ENCODE measurements around the gene INSL3. TPM values are rescaled to one million over a fixed set of nuclear protein-coding genes. Genes with fewer than 3 reads are reported as not detected.
"Not testable (repeated sequence)": the region's sequence is repeated elsewhere in the genome, so short reads cannot be mapped to it uniquely, and the experiment has no call there.

Gene INSL3
- total RNA-seq, 1 donor from 2014 or later: not detected

- DNase-seq (ENCODE audit: low spot score in 2 of 2) (no peak), FAIRE-seq (no peak)
Observed at GRCh38 chr19:17790059-17790780, 31.1 kb downstream of the INSL3 start.

GRCh38 chr19:17788632-17789031, 32.7 kb downstream of the INSL3 start:
- FAIRE-seq (no peak), DNase-seq (ENCODE audit: low spot score in 2 of 2) (no peak)

GRCh38 chr19:17787274-17787913, 33.9 kb downstream of the INSL3 start:
- DNase-seq (ENCODE audit: low spot score in 2 of 2) (no peak), FAIRE-seq (no peak)

GRCh38 chr19:17784201-17785008, 36.9 kb downstream of the INSL3 start:
- peak; percentile 70 to 79 for DNase-seq (ENCODE audit: low spot score in 2 of 2)
- no peak for FAIRE-seq

- DNase-seq (ENCODE audit: low spot score in 2 of 2); FAIRE-seq: not testable (repeated sequence)
Observed at GRCh38 chr19:17783721-17784120, 37.6 kb downstream of the INSL3 start.

GRCh38 chr19:17780781-17781180, 40.5 kb downstream of the INSL3 start:
- no peak for FAIRE-seq

GRCh38 chr19:17778968-17779929, 42.1 kb downstream of the INSL3 start:
- no peak for FAIRE-seq
- peak; percentile 53 to 64 for DNase-seq (ENCODE audit: low spot score in 2 of 2)

More at GRCh38 chr19:17780781-17781180, 40.5 kb downstream of the INSL3 start:
- no peak for DNase-seq (ENCODE audit: low spot score in 2 of 2)

GRCh38 chr19:17778251-17778967, 42.9 kb downstream of the INSL3 start:
- FAIRE-seq (no peak), DNase-seq (ENCODE audit: low spot score in 2 of 2) (peak in 1 of 2 donors; percentile 40)

GRCh38 chr19:17777840-17778239, 43.5 kb downstream of the INSL3 start:
- DNase-seq (ENCODE audit: low spot score in 2 of 2); FAIRE-seq: not testable (repeated sequence)

- no peak for FAIRE-seq
- no peak for DNase-seq (ENCODE audit: low spot score in 2 of 2)
Observed at GRCh38 chr19:17775991-17776803, 45.1 kb downstream of the INSL3 start.

- FAIRE-seq: no peak
- DNase-seq (ENCODE audit: low spot score in 2 of 2): no peak
Observed at GRCh38 chr19:17775245-17775927, 45.9 kb downstream of the INSL3 start.

- DNase-seq (ENCODE audit: low spot score in 2 of 2): no peak
- no peak for FAIRE-seq
Observed at GRCh38 chr19:17772172-17772571, 49.1 kb downstream of the INSL3 start.

- DNase-seq (ENCODE audit: low spot score in 2 of 2) (no peak), FAIRE-seq (no peak)
Observed at GRCh38 chr19:17770613-17771012, 50.7 kb downstream of the INSL3 start.

- DNase-seq (ENCODE audit: low spot score in 2 of 2): no peak
- FAIRE-seq: no peak
Observed at GRCh38 chr19:17767559-17767958, 53.8 kb downstream of the INSL3 start.

- DNase-seq (ENCODE audit: low spot score in 2 of 2) (peak in 1 of 2 donors; percentile 52), FAIRE-seq (no peak)
Observed at GRCh38 chr19:17766543-17767131, 54.7 kb downstream of the INSL3 start.

Data from frontal cortex (tissue), 4 donors.